ENCODE results near the gene ELP6.
"Not testable (repeated sequence)": the region's sequence is repeated elsewhere in the genome, so short reads cannot be mapped to it uniquely, and the experiment has no call there.

ELP6 gene

GRCh38 chr3:47495111-47495510, 18.4 kb downstream of the ELP6 start:
- no peak for DNase-seq (ENCODE audit: low read depth)
- H3K4me3 ChIP-seq (ENCODE audit: low read depth, low read length): no peak overlapping the region
- TF ChIP-seq CTCF (IDR thresholded peaks at IDR 0.05; ENCODE audit: insufficient read depth, low read depth, low read length, missing control alignments): no peak

- TF ChIP-seq CTCF (IDR thresholded peaks at IDR 0.05; ENCODE audit: insufficient read depth, low read depth, low read length, missing control alignments): no peak
- H3K4me3 ChIP-seq (ENCODE audit: low read depth, low read length): no peak overlapping the region
These were observed 21.7 kb downstream of the ELP6 start for GRCh38 chr3:47491777-47492176.

GRCh38 chr3:47491186-47491585, 22.3 kb downstream of the ELP6 start:
- H3K4me3 ChIP-seq (ENCODE audit: low read depth, low read length): no peak overlapping the region
- no peak for DNase-seq (ENCODE audit: low read depth)
- no peak for TF ChIP-seq CTCF (IDR thresholded peaks at IDR 0.05; ENCODE audit: insufficient read depth, low read depth, low read length, missing control alignments)

More at GRCh38 chr3:47491777-47492176, 21.7 kb downstream of the ELP6 start:
- DNase-seq (ENCODE audit: low read depth): peak; percentile 42

- no peak for TF ChIP-seq CTCF (IDR thresholded peaks at IDR 0.05; ENCODE audit: insufficient read depth, low read depth, low read length, missing control alignments)
- H3K4me3 ChIP-seq (ENCODE audit: low read depth, low read length): no peak overlapping the region
- no peak for DNase-seq (ENCODE audit: low read depth)
These were observed 26.2 kb downstream of the ELP6 start for GRCh38 chr3:47487265-47487664.

- TF ChIP-seq CTCF (IDR thresholded peaks at IDR 0.05; ENCODE audit: insufficient read depth, low read depth, low read length, missing control alignments): no peak
- no peak overlapping the region for H3K4me3 ChIP-seq (ENCODE audit: low read depth, low read length)
- no peak for DNase-seq (ENCODE audit: low read depth)
These were observed 27.7 kb downstream of the ELP6 start for GRCh38 chr3:47485812-47486211.

GRCh38 chr3:47482366-47482765, 31.1 kb downstream of the ELP6 start:
- no peak for TF ChIP-seq CTCF (IDR thresholded peaks at IDR 0.05; ENCODE audit: insufficient read depth, low read depth, low read length, missing control alignments)
- no peak overlapping the region for H3K4me3 ChIP-seq (ENCODE audit: low read depth, low read length)
- DNase-seq (ENCODE audit: low read depth): no peak

- H3K4me3 ChIP-seq (ENCODE audit: low read depth, low read length); DNase-seq (ENCODE audit: low read depth): not testable (repeated sequence)
These were observed 31.7 kb downstream of the ELP6 start for GRCh38 chr3:47481763-47482162.

GRCh38 chr3:47480267-47480666, 33.2 kb downstream of the ELP6 start:
- not testable (repeated sequence) for DNase-seq (ENCODE audit: low read depth)

More at GRCh38 chr3:47480267-47480666, 33.2 kb downstream of the ELP6 start:
- not testable (repeated sequence) for H3K4me3 ChIP-seq (ENCODE audit: low read depth, low read length)
